ENCODE data around the gene ME3.
A peak's percentile ranks its signal among the peaks of the same experiment; 100 is the strongest.

Gene ME3

GRCh38 chr11:86692317-86692716, 19.9 kb upstream of the ME3 start:
- DNase-seq, result no peak

GRCh38 chr11:86688398-86689179, 16.2 kb upstream of the ME3 start:
- DNase-seq, result no peak

GRCh38 chr11:86687185-86687778, 14.9 kb upstream of the ME3 start:
- no peak for DNase-seq

- DNase-seq, result no peak
Observed at GRCh38 chr11:86686531-86686930, 14.1 kb upstream of the ME3 start.

- DNase-seq, result no peak
Observed at GRCh38 chr11:86681483-86681756, 9.0 kb upstream of the ME3 start.

GRCh38 chr11:86680716-86681482, 8.5 kb upstream of the ME3 start:
- DNase-seq, result peak; percentile 56

GRCh38 chr11:86678823-86679222, 6.4 kb upstream of the ME3 start:
- DNase-seq, result no peak

- no peak for DNase-seq
Observed at GRCh38 chr11:86678296-86678695, 5.9 kb upstream of the ME3 start.

GRCh38 chr11:86676533-86677154, 4.2 kb upstream of the ME3 start:
- peak; percentile 65 for DNase-seq

GRCh38 chr11:86676010-86676409, 3.6 kb upstream of the ME3 start:
- no peak for DNase-seq

- DNase-seq, result no peak
Observed at GRCh38 chr11:86675017-86675416, 2.6 kb upstream of the ME3 start.

GRCh38 chr11:86673872-86674750, 1.7 kb upstream of the ME3 start:
- DNase-seq, result no peak

GRCh38 chr11:86673055-86673843, 833 bp upstream of the ME3 start:
- DNase-seq, result no peak

GRCh38 chr11:86671531-86672006, 847 bp downstream of the ME3 start:
- peak; percentile 47 for DNase-seq

GRCh38 chr11:86670911-86671310, 1.5 kb downstream of the ME3 start:
- DNase-seq, result no peak

- no peak for DNase-seq
Observed at GRCh38 chr11:86670181-86670580, 2.2 kb downstream of the ME3 start.

GRCh38 chr11:86669424-86669823, 3.0 kb downstream of the ME3 start:
- no peak for DNase-seq

GRCh38 chr11:86668929-86669328, 3.5 kb downstream of the ME3 start:
- DNase-seq, result no peak

- no peak for DNase-seq
Observed at GRCh38 chr11:86666193-86666592, 6.2 kb downstream of the ME3 start.

GRCh38 chr11:86664930-86665329, 7.5 kb downstream of the ME3 start:
- no peak for DNase-seq

GRCh38 chr11:86663761-86664160, 8.7 kb downstream of the ME3 start:
- DNase-seq, result no peak

GRCh38 chr11:86663291-86663690, 9.1 kb downstream of the ME3 start:
- DNase-seq, result no peak

Data from hematopoietic multipotent progenitor cell treated with erythropoietin and hydrocortisone succinate and interleukin-3 and kit ligand, for 8 days (in vitro differentiated cells).